Hepatocyte (in vitro differentiated cells): ENCODE results near the gene NOP14. TPM values are rescaled to one million over a fixed set of nuclear protein-coding genes. Genes with fewer than 3 reads are reported as not detected.

ENCODE experiments used
- DNase-seq: peaks from one replicate; pipeline ENCODE4 v3.0.0-alpha.2; 2016; ENCODE audit warnings: low spot score
- H2AFZ ChIP-seq: fragments of 200-600 bp; sonication (generic); 2 replicates; pipeline ENCODE4 v1.6.0; 2016; ENCODE audit warnings: antibody characterized with exemption, mild to moderate bottlenecking
- H3K27ac ChIP-seq: fragments of 200-600 bp; sonication (generic); 2 replicates; pipeline ENCODE4 v1.5.1; 2016; ENCODE audit warnings: mild to moderate bottlenecking
- H3K27me3 ChIP-seq: fragments of 200-600 bp; sonication (generic); 2 replicates; pipeline ENCODE4 v1.6.1; 2016
- H3K36me3 ChIP-seq: fragments of 200-600 bp; sonication (generic); replicated peaks from 2 replicates; pipeline ENCODE4 v1.5.1; 2016; ENCODE audit warnings: low read depth; ENCODE audit not compliant: insufficient read depth
- H3K4me1 ChIP-seq: fragments of 200-600 bp; sonication (generic); 2 replicates; pipeline ENCODE4 v1.5.1; 2016; ENCODE audit warnings: mild to moderate bottlenecking, moderate library complexity; ENCODE audit not compliant: insufficient read depth
- H3K4me2 ChIP-seq: fragments of 200-600 bp; sonication (generic); 2 replicates; pipeline ENCODE4 v1.6.0; 2016
- H3K4me3 ChIP-seq: fragments of 200-600 bp; sonication (generic); 2 replicates; pipeline ENCODE4 v1.5.1; 2016; ENCODE audit warnings: mild to moderate bottlenecking
- H3K79me2 ChIP-seq: fragments of 200-600 bp; sonication (generic); 2 replicates; pipeline ENCODE4 v1.6.0; 2017; ENCODE audit warnings: mild to moderate bottlenecking
- H3K9me2 ChIP-seq: fragments of 200-600 bp; sonication (generic); replicated peaks from 2 replicates; pipeline ENCODE4 v1.6.0; 2017; ENCODE audit warnings: mild to moderate bottlenecking; ENCODE audit not compliant: insufficient read depth
- H3K9me3 ChIP-seq: fragments of 200-600 bp; sonication (generic); 2 replicates; pipeline ENCODE4 v1.5.1; 2016; ENCODE audit warnings: low read depth, mild to moderate bottlenecking
- H4K20me1 ChIP-seq: fragments of 200-600 bp; sonication (generic); 2 replicates; pipeline ENCODE4 v1.6.0; 2016; ENCODE audit warnings: mild to moderate bottlenecking; ENCODE audit not compliant: insufficient read depth, poor library complexity, severe bottlenecking
- EZH2 ChIP-seq: fragments of 200-600 bp; sonication (generic); IDR thresholded peaks from 2 replicates; pipeline ENCODE4 v1.6.1; 2016; ENCODE audit warnings: antibody characterized with exemption, mild to moderate bottlenecking, borderline replicate concordance
- EZH2phosphoT487 ChIP-seq: fragments of 200-600 bp; sonication (generic); IDR thresholded peaks from one replicate; pipeline ENCODE4 v1.6.1; 2018; ENCODE audit warnings: antibody characterized with exemption, mild to moderate bottlenecking, low read depth, moderate library complexity; ENCODE audit not compliant: unreplicated experiment, severe bottlenecking
- WGBS: methylation state at CpG from one replicate; pipeline ENCODE4 v1.1.6; 2016; ENCODE audit warnings: low lambda C conversion rate; ENCODE audit errors: missing lambda C conversion rate; 5-methylcytosine and 5-hydroxymethylcytosine counted together
- polyA plus RNA-seq: library from polyadenylated mRNA; unstranded; fragments of >200 nt; fragmentation: Nextera tagmentation; extraction: Ambion mirVana; gene quantifications from 2 replicates; pipeline ENCODE4 v1.2.1, GENCODE V29; 2016
- total RNA-seq: library from RNA; depleted of rRNA; stranded (reverse); fragments of >200 nt; gene quantifications from 2 replicates; pipeline ENCODE4 v1.2.3, GENCODE V29; 2014
- TF ChIP-seq, protein P1 (sequence below): fragments of 200-600 bp; sonication (generic); IDR thresholded peaks from 2 replicates; pipeline ENCODE4 v1.5.1; 2016; ENCODE audit warnings: antibody characterized with exemption, mild to moderate bottlenecking; ENCODE audit not compliant: poor library complexity

NOP14 gene
- total and polyA plus RNA-seq, 2 experiments from 2014 or later: 18.8 to 22.7 TPM

DNA sequence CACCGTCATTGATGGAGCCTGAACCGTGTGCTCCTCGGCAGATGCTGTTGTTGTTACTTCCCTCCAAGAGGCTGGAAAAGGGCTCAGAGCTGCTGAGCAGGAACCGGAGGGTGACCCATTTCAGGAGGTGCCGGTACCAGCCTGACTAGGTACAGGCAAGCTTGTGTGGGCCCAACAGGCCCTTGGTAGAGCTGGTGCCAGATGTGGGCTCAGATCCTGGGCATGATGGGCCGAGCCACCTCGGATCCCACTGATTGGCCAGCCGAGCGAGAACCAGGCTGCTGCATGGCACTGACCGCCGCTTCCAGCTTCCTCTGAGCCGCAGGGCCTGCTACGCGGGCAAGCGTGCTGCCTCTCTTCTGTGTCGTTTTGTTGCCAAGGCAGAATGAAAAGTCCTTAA lies 33.7 kb downstream of the NOP14 start:
- Histone ChIP-seq H4K20me1 (no peaks in the 10 kb centered on the region), H3K4me3 (no peak overlapping the region), H3K4me1 (peaks cover 16% of the 10 kb centered on the region), H2AFZ (no peak overlapping the region), H3K36me3 (no peaks in the 10 kb centered on the region), H3K4me2 (no peak overlapping the region), H3K79me2 (peaks cover 19% of the 10 kb centered on the region), H3K9me3 (no peaks in the 10 kb centered on the region), H3K27ac (peak overlapping the region; percentile 81), H3K9me2 (no peaks in the 10 kb centered on the region), H3K27me3 (no peaks in the 10 kb centered on the region)
- no peak for DNase-seq
- TF ChIP-seq, protein P1, sequence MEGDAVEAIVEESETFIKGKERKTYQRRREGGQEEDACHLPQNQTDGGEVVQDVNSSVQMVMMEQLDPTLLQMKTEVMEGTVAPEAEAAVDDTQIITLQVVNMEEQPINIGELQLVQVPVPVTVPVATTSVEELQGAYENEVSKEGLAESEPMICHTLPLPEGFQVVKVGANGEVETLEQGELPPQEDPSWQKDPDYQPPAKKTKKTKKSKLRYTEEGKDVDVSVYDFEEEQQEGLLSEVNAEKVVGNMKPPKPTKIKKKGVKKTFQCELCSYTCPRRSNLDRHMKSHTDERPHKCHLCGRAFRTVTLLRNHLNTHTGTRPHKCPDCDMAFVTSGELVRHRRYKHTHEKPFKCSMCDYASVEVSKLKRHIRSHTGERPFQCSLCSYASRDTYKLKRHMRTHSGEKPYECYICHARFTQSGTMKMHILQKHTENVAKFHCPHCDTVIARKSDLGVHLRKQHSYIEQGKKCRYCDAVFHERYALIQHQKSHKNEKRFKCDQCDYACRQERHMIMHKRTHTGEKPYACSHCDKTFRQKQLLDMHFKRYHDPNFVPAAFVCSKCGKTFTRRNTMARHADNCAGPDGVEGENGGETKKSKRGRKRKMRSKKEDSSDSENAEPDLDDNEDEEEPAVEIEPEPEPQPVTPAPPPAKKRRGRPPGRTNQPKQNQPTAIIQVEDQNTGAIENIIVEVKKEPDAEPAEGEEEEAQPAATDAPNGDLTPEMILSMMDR: no peak
- TF ChIP-seq EZH2 (no peak), EZH2phosphoT487 (no peak)
- WGBS: 95% methylated on average over 16 of the region's 16 CpGs

DNA sequence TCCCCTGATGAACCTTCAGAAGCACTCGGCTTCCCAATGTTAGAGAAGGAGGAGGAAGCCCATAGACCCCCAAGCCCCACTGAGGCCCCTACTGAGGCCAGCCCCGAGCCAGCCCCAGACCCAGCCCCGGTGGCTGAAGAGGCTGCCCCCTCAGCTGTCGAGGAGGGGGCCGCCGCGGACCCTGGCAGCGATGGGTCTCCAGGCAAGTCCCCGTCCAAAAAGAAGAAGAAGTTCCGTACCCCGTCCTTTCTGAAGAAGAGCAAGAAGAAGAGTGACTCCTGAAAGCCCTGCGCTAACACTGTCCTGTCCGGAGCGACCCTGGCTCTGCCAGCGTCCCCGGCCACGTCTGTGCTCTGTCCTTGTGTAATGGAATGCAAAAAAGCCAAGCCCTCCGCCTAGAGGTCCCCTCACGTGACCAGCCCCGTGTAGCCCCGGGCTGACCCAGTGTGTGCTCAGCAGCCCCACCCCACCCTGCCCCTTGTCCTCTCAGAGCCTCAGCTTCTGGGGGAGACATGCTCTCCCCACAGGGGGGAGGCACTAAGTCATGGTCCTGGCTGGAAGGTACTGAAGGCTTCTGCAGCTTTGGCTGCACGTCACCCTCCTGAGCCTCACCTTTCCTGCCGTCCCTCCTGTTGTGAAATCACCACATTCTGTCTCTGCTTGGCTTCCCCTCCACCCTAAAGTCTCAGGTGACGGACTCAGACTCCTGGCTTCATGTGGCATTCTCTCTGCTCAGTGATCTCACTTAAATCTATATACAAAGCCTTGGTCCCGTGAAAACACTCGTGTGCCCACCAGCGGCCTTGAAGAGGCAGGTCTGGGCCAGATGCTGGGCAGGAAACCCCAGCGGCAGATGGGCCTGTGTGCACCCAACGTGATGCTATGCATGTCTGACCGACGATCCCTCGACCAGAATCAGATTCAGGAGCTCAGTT lies 34.7 kb downstream of the NOP14 start:
- Histone ChIP-seq H3K4me1 (peaks cover 18% of the 10 kb centered on the region), H3K4me2 (no peak overlapping the region), H3K9me2 (no peaks in the 10 kb centered on the region), H3K27ac (peak overlapping the region; percentile 81), H4K20me1 (peaks cover 2% of the 10 kb centered on the region), H3K36me3 (no peaks in the 10 kb centered on the region), H3K27me3 (no peaks in the 10 kb centered on the region), H3K79me2 (peaks cover 19% of the 10 kb centered on the region), H3K4me3 (no peak overlapping the region), H3K9me3 (no peaks in the 10 kb centered on the region), H2AFZ (no peak overlapping the region)
- TF ChIP-seq EZH2 (no peak), EZH2phosphoT487 (no peak)
- TF ChIP-seq, protein P1: no peak
- 79% methylated on average over 28 of the region's 32 CpGs for WGBS
- DNase-seq: peak; percentile 69

DNA sequence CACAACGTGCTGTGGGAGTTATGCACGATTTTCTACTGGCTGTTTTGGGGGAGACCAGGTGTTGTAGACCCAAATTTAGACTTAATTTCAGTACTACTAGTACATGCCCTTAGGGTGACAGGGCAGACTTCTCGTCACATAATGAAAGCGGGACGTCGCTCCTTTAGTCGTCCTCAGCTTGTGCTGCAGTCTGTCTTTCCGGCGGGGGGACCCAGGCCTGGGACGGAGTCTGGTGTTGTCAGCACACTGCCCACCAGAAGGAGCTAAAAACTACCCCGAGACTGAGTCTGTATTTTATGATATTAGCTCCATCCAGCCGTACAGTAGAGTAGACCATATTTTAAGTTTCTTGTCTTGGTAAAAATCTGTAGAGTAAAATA lies 35.5 kb downstream of the NOP14 start:
- DNase-seq: no peak
- Histone ChIP-seq H3K4me2 (no peak overlapping the region), H3K4me3 (no peak overlapping the region), H2AFZ (no peak overlapping the region), H3K36me3 (no peaks in the 10 kb centered on the region), H3K27me3 (no peaks in the 10 kb centered on the region), H3K4me1 (peaks cover 21% of the 10 kb centered on the region), H4K20me1 (peaks cover 3% of the 10 kb centered on the region), H3K9me3 (no peaks in the 10 kb centered on the region), H3K27ac (no peak overlapping the region), H3K9me2 (no peaks in the 10 kb centered on the region), H3K79me2 (peaks cover 19% of the 10 kb centered on the region)
- no peak for TF ChIP-seq EZH2phosphoT487
- no peak for TF ChIP-seq EZH2
- TF ChIP-seq, protein P1: no peak
- 98% methylated on average over 12 of the region's 12 CpGs for WGBS
